Occipital lobe (tissue), 3 donors: ENCODE results near the gene IL2RG. TPM values are rescaled to one million over a fixed set of nuclear protein-coding genes. Genes with fewer than 3 reads are reported as not detected.
A peak's percentile ranks its signal among the peaks of the same experiment; 100 is the strongest.

ENCODE experiments used
- DNase-seq: peaks from one replicate; lab custom pipeline; 2025; lab: John Stamatoyannopoulos, UW
- small RNA-seq: library from RNA; depleted of rRNA; stranded (forward); fragments of <200 nt; gene quantifications from one replicate; pipeline ENCODE3, GENCODE V24; 2014
- total RNA-seq: library from RNA; depleted of rRNA; stranded (reverse); fragments of >200 nt; gene quantifications from one replicate; pipeline ENCODE4 v1.2.3, GENCODE V29; 2014

IL2RG gene
- total RNA-seq, 1 donor from 2014 or later, result not detected

DNA sequence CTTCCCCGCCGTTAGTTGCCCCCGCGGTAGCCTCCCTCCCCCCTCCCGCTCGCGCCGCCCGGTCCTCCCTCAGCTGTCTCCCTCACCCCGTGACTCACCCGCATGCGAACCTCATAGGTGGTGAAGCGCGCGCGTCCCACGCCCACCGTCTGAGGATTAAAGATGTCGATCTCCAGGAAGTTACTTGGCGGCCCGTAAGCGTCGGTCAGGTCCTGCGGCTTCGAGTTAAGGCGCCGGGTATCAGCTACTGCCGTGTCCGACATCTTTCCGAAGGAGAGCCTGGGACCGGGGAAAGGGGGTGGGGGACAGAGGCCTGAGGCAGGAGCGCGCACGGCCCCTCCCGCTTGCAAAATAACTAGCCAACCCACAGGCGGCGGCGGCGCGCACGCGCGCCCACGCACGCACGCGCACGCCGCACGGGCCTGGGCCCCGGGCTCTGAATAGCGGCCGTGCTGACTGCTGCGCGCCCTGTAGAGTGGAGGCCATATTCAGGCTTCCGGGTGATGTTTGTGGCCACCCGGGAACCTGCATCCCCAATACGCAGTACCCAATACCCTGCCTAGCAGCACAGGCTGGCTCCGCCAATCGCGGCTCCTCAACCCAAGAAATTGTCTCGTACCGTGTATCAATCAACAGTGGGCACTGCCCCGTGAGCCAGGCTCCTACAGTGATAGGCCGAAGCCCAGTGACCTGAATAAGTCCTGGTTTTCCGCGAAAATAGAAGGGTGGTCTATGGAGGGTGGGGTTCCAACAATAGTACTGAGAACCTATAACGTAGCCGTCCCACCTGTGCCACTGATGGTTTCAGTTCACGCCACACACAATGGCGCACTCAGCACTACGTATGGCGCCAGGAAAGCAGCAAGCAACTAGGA, 43.1 kb downstream of the IL2RG start, which contains the start of gene SNX12:
Gene SNX12 (minus strand): TSS at position 291 of the 875 bp plus-strand sequence. CDS start 28 bp downstream, at position 263.
- peak; percentile 87 for DNase-seq

DNA sequence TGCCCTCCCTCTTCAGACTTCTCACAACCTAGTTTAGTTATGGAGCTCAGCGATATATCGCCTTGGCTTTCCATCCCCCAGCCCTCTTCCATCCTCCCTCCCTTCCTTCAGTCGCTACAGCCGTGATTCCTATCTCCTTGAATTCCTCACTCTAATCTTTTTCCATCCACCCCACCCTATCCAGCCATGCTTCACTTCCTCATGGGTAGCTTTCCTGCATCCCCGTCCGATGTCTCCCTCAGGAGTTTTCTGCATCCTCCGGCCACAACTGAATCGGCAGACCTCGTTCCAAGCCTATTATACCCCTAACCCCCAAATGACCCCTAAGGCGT, 43.7 kb downstream of the IL2RG start:
- DNase-seq, result no peak

DNA sequence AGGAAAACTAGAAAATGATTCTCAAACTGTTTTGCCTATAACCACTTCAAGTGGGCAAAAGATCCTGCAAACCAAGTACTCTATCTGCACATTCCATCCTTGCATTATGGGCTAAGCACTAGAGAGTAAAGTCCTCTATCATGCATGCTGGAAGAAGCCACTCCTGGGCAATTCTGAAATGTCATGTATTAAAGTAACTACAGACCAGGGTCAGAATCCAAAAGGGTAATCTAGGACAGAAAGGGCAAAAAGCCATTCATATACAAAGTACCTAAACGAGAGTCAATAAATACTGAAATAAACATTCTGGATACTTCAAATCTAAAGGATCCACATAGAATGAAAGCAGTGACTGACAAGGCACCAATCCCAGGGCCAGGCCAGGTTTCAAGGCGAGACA, 44.3 kb downstream of the IL2RG start:
- no peak for DNase-seq

GRCh38 chrX:71060127-71060526, 51.2 kb downstream of the IL2RG start:
- no peak for DNase-seq

- DNase-seq, result no peak
Measured at GRCh38 chrX:71057848-71058530, 53.4 kb downstream of the IL2RG start.

Small RNA genes lying within 50 kb of the gene (small RNA-seq; reads per million reads assigned to genes)
- not detected for gene CXorf65

Other genes with a start within 250 kb of the IL2RG start
- not detected for gene TEX11, start 202.9 kb downstream of the IL2RG start, total RNA-seq
- gene SLC7A3, start 180.5 kb downstream of the IL2RG start, total RNA-seq, result 1.1 TPM
- gene SNX12, start 43.2 kb downstream of the IL2RG start, total RNA-seq, result 72.4 TPM
- gene FOXO4, start 15.7 kb downstream of the IL2RG start, total RNA-seq, result 5.8 TPM
- not detected for gene CXorf65, start 4.8 kb downstream of the IL2RG start, total RNA-seq
- 24.6 TPM for gene MED12, start 7.0 kb upstream of the IL2RG start, total RNA-seq
- gene NLGN3, start 33.3 kb upstream of the IL2RG start, total RNA-seq, result 18.7 TPM
- not detected for gene GJB1, start 111.6 kb upstream of the IL2RG start, total RNA-seq
- gene ZMYM3, start 142.6 kb upstream of the IL2RG start, total RNA-seq, result 24.2 TPM
- 372 TPM for gene NONO, start 172.1 kb upstream of the IL2RG start, total RNA-seq
- gene ITGB1BP2, start 190.2 kb upstream of the IL2RG start, total RNA-seq, result 0.78 TPM